Measurements from ENCODE around the gene HBG2.
"Not testable (repeated sequence)": the region's sequence is repeated elsewhere in the genome, so short reads cannot be mapped to it uniquely, and the experiment has no call there.

The HBG2 gene

GRCh38 chr11:5282628-5283027 lies 28.0 kb upstream of the HBG2 start:
- DNase-seq: no peak

- no peak for DNase-seq
Measured at GRCh38 chr11:5281596-5281995, 27.0 kb upstream of the HBG2 start.

- peak in 12 of 51 donors; percentile 1 to 34 (median 13) for DNase-seq
Measured at GRCh38 chr11:5280582-5281102, 26.1 kb upstream of the HBG2 start.

GRCh38 chr11:5279471-5280090 lies 25.0 kb upstream of the HBG2 start:
- no peak for DNase-seq

GRCh38 chr11:5277807-5278382 lies 23.3 kb upstream of the HBG2 start:
- no peak for DNase-seq

- DNase-seq: no peak
Measured at GRCh38 chr11:5276697-5277096, 22.1 kb upstream of the HBG2 start.

- no peak for DNase-seq
Measured at GRCh38 chr11:5275369-5276110, 21.0 kb upstream of the HBG2 start.

GRCh38 chr11:5274395-5274794 lies 19.8 kb upstream of the HBG2 start:
- DNase-seq: no peak

- no peak for DNase-seq
Measured at GRCh38 chr11:5272395-5273017, 17.9 kb upstream of the HBG2 start.

GRCh38 chr11:5269715-5270147 lies 15.2 kb upstream of the HBG2 start, which contains the start of gene HBE1:
HBE1 (minus strand) TSS chr11:5269945; CDS start chr11:5269890, 55 bp downstream.
- no peak for DNase-seq

GRCh38 chr11:5267033-5267563 lies 12.5 kb upstream of the HBG2 start:
- no peak for DNase-seq

GRCh38 chr11:5266609-5267008 lies 12.0 kb upstream of the HBG2 start:
- DNase-seq: no peak

GRCh38 chr11:5265832-5266231 lies 11.3 kb upstream of the HBG2 start:
- no peak for DNase-seq

- no peak for DNase-seq
Measured at GRCh38 chr11:5258543-5259262, 4.1 kb upstream of the HBG2 start.

GRCh38 chr11:5257296-5257695 lies 2.7 kb upstream of the HBG2 start:
- DNase-seq: no peak

- not testable (repeated sequence) for DNase-seq
Measured at GRCh38 chr11:5254023-5254422, 558 bp downstream of the HBG2 start.

GRCh38 chr11:5253440-5253839 lies 1.1 kb downstream of the HBG2 start:
- not testable (repeated sequence) for DNase-seq

GRCh38 chr11:5252919-5253265 lies 1.7 kb downstream of the HBG2 start:
- no peak for DNase-seq

GRCh38 chr11:5252192-5252918 lies 2.2 kb downstream of the HBG2 start:
- no peak for DNase-seq

GRCh38 chr11:5251746-5252145 lies 2.8 kb downstream of the HBG2 start:
- DNase-seq: no peak

Data from hypothalamus (tissue), 51 donors.